Fibroblast of the aortic adventitia (primary cell): ENCODE measurements around the gene USP6. TPM values are rescaled to one million over a fixed set of nuclear protein-coding genes. Genes with fewer than 3 reads are reported as not detected.
"Not testable (repeated sequence)": the region's sequence is repeated elsewhere in the genome, so short reads cannot be mapped to it uniquely, and the experiment has no call there.

Experiments
- DNase-seq: peaks from one replicate; pipeline ENCODE4 v3.0.0-alpha.2; 2010; ENCODE audit warnings: low read depth
- H3K4me3 ChIP-seq: 2 replicates; pipeline ENCODE4 v1.5.1; 2011; ENCODE audit warnings: low read depth, mild to moderate bottlenecking, control low read depth, low read length, moderate library complexity
- total RNA-seq: library from RNA; depleted of rRNA; stranded (reverse); fragments of >200 nt; gene quantifications from 2 replicates; pipeline ENCODE4 v1.2.3, GENCODE V29; 2012; ENCODE audit warnings: low replicate concordance
- TF ChIP-seq, protein P1 (sequence below): IDR thresholded peaks from 2 replicates; pipeline ENCODE4 v1.5.1; 2011; ENCODE audit warnings: mild to moderate bottlenecking, low read length, control low read depth, inconsistent platforms; ENCODE audit not compliant: insufficient read depth

The USP6 gene
- total RNA-seq, 1 donor, result not detected

GRCh38 chr17:5110816-5111215 lies 5.0 kb upstream of the USP6 start:
- peak overlapping the region; percentile 96 for H3K4me3 ChIP-seq
- DNase-seq, result no peak
- TF ChIP-seq, protein P1, sequence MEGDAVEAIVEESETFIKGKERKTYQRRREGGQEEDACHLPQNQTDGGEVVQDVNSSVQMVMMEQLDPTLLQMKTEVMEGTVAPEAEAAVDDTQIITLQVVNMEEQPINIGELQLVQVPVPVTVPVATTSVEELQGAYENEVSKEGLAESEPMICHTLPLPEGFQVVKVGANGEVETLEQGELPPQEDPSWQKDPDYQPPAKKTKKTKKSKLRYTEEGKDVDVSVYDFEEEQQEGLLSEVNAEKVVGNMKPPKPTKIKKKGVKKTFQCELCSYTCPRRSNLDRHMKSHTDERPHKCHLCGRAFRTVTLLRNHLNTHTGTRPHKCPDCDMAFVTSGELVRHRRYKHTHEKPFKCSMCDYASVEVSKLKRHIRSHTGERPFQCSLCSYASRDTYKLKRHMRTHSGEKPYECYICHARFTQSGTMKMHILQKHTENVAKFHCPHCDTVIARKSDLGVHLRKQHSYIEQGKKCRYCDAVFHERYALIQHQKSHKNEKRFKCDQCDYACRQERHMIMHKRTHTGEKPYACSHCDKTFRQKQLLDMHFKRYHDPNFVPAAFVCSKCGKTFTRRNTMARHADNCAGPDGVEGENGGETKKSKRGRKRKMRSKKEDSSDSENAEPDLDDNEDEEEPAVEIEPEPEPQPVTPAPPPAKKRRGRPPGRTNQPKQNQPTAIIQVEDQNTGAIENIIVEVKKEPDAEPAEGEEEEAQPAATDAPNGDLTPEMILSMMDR, result no peak

DNA sequence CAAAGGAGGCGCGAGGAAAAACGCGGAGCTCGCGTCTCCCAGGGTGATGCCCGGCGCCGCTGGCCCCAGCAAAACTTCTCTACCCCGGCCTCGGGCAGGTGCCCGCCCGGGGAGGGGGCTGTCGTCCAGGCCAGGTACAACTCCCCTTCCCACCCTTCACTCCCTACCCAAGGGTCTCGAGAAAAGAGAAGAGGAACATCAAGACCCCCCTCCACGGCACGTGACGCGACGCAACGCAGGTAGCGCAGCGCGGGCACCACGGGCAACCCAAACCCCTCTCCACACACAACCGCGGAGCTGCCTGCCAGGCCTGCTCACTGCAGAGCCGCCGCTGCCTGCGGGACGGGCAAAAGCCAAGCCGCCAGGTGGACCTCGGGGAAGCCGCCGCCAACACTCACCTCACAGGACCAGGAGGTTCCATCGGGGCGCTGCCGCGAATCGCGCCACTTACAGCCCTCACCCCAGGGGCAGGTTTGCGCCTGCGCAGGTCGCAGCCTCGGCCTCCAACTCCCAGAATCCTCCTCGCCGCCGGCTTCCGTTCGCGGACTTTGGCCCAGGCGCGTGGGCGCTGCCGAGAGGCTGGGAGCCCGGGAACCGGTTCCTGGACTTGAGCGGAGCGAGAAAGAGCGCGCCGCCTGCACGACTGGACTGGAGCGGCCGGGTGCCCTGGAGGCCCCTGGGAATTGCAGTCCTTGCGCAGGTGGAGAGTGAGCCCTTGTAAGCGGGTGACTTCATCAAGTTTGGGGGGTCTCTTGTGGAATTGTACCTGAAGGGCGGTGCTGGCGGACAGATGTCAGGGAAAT lies 4.2 kb upstream of the USP6 start, which contains the start of gene ZNF232:
ZNF232 (minus strand) TSS at position 477 of the 803 bp plus-strand sequence; CDS start at position 421, 56 bp downstream.
- H3K4me3 ChIP-seq, result peak within 1 kb of the TSS; percentile 96
- peak; percentile 89 for DNase-seq
- TF ChIP-seq, protein P1, result no peak

DNA sequence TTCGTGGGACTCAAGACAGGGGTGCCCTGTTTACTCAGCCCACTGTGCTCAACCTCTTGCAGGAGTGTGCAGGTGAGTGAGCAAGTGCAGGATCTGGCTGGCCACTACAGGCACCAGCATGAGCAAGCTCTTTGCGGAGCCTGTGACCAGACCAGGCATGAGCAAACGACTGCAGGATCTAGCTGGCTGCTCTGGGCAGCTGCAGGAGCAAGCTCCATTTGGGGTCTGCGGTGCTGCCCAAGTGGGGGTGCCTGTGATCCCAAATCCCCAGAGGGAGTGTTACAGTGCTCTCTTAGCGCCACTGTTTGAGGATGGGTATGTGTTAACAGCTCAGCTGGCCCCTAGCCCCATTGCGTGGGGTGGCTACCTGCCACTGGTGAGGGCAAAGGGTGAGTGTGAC lies 2.4 kb downstream of the USP6 start:
- TF ChIP-seq, protein P1, result no peak
- H3K4me3 ChIP-seq, result no peak overlapping the region
- DNase-seq, result no peak

DNA sequence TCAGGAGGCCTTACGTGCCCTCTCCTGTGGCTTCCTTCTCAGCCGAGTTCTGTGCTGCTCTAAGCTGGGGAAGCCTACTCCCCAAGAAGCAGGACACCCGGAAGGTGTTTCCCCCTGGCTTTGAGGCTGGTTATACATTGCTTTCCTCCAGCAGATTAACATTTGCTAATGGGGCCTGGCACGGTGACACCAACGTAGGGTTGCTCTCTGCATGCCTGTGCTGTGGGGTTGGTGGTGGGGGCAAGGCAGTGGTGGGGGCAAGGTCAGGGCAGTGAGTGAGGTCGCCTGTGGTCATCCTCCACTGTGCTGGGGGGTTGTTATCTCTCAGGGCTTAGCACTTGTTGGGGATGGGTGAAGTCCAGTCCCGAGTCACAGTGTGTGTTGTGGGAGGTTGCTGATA lies 4.2 kb downstream of the USP6 start:
- no peak for DNase-seq
- H3K4me3 ChIP-seq, result no peak overlapping the region
- TF ChIP-seq, protein P1, result no peak

GRCh38 chr17:5120436-5121185 lies 4.8 kb downstream of the USP6 start:
- DNase-seq, H3K4me3 ChIP-seq: not testable (repeated sequence)

- DNase-seq, result no peak
- no peak overlapping the region for H3K4me3 ChIP-seq
- TF ChIP-seq, protein P1, result no peak
These were observed 5.5 kb downstream of the USP6 start for GRCh38 chr17:5121186-5121841.

DNA sequence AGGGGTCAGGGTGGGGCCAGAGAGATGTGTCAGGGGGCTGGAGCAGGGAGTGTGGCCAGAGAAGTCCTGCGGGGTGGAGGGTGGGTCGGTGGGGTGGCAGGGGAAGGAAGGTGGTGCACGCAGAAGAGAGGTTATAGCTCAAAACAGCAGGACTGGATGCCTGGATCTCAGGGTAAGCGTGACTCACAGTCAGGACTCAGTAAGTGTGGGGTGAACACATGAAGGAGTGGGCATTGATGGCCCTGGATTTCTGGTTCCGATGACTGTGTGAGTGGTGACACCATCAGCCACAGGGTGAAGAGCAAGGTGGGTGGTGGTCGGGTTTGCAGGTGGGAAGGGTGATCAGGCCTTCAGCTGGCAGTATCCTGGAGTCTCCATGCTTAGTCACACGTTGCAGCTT lies 6.2 kb downstream of the USP6 start:
- not testable (repeated sequence) for H3K4me3 ChIP-seq, DNase-seq
